Common myeloid progenitor, CD34-positive (primary cell): ENCODE results near the gene VAV3.
"Not testable (repeated sequence)": the region's sequence is repeated elsewhere in the genome, so short reads cannot be mapped to it uniquely, and the experiment has no call there.

Experiments
- CTCF ChIA-PET: fragments of 350-600 bp; sonication (Branson Sonifier 250); formaldehyde crosslinking; loops from one replicate; lab custom pipeline; 2021; ENCODE audit warnings: antibody characterized with exemption; lab: Charles Lee
- POLR2A ChIA-PET: fragments of 350-600 bp; sonication (Branson Sonifier 250); formaldehyde crosslinking; loops from one replicate; lab custom pipeline; 2021; ENCODE audit warnings: antibody characterized with exemption; lab: Charles Lee
- DNase-seq, 3 donors: peaks; one replicate each; pipeline versions ENCODE4 v3.0.0 to v3.0.0-alpha.2; 2013
- H3K27ac ChIP-seq, 2 experiments: 1 replicate in 1 of 2; 2 replicates in 1 of 2; pipeline ENCODE4 v1.7.0; 2013; ENCODE audit warnings: inconsistent platforms in 2 of 2, low read length in 2 of 2, mild to moderate bottlenecking in 2 of 2, low read depth in 1 of 2, moderate library complexity in 1 of 2; ENCODE audit not compliant: severe bottlenecking in 2 of 2, insufficient read depth in 1 of 2, poor library complexity in 1 of 2
- H3K27me3 ChIP-seq, 5 experiments: replicated peaks in 2 of 5; 1 replicate in 3 of 5; 2 replicates in 2 of 5; pipeline versions ENCODE4 v1.6.1 to v1.7.0; 2013; ENCODE audit warnings: low read length in 4 of 5, mild to moderate bottlenecking in 2 of 5, moderate library complexity in 2 of 5, inconsistent platforms in 1 of 5; ENCODE audit not compliant: insufficient read depth in 5 of 5, control insufficient read depth in 4 of 5
- H3K36me3 ChIP-seq, 4 experiments: 1 replicate in 2 of 4; 2 replicates in 2 of 4; pipeline versions ENCODE4 v1.6.1 to v1.7.0; 2013; ENCODE audit warnings: low read length in 3 of 4, control low read depth in 1 of 4, mild to moderate bottlenecking in 1 of 4; ENCODE audit not compliant: control insufficient read depth in 4 of 4, insufficient read depth in 4 of 4
- H3K4me1 ChIP-seq, 4 experiments: 1 replicate in 3 of 4; 2 replicates in 1 of 4; pipeline versions ENCODE4 v1.6.1 to v1.7.1; 2013; ENCODE audit warnings: low read length in 3 of 4, mild to moderate bottlenecking in 3 of 4, control low read depth in 1 of 4, inconsistent platforms in 1 of 4, moderate library complexity in 1 of 4; ENCODE audit not compliant: control insufficient read depth in 4 of 4, insufficient read depth in 4 of 4; ENCODE audit errors: control extremely low read depth in 1 of 4
- H3K4me3 ChIP-seq, 7 experiments: 1 replicate in 4 of 7; 2 replicates in 3 of 7; pipeline versions ENCODE4 v1.5.1 to v1.7.0; 2013; ENCODE audit warnings: mild to moderate bottlenecking in 7 of 7, low read length in 6 of 7, moderate library complexity in 6 of 7, inconsistent platforms in 2 of 7, low read depth in 2 of 7, control low read depth in 1 of 7; ENCODE audit not compliant: insufficient read depth in 4 of 7, control insufficient read depth in 1 of 7; ENCODE audit errors: extremely low read depth in 1 of 7
- H3K9me3 ChIP-seq, 5 experiments: 1 replicate in 4 of 5; 2 replicates in 1 of 5; pipeline versions ENCODE4 v1.6.1 to v1.7.1; 2013; ENCODE audit warnings: low read length in 4 of 5, mild to moderate bottlenecking in 2 of 5, inconsistent platforms in 1 of 5, low read depth in 1 of 5, moderate library complexity in 1 of 5; ENCODE audit not compliant: control insufficient read depth in 4 of 5, insufficient read depth in 2 of 5; ENCODE audit errors: control extremely low read depth in 1 of 5
- WGBS: methylation state at CpG from one replicate; pipeline ENCODE4 v1.1.5; 2013; ENCODE audit not compliant: insufficient coverage; 5-methylcytosine and 5-hydroxymethylcytosine counted together

The VAV3 gene

DNA sequence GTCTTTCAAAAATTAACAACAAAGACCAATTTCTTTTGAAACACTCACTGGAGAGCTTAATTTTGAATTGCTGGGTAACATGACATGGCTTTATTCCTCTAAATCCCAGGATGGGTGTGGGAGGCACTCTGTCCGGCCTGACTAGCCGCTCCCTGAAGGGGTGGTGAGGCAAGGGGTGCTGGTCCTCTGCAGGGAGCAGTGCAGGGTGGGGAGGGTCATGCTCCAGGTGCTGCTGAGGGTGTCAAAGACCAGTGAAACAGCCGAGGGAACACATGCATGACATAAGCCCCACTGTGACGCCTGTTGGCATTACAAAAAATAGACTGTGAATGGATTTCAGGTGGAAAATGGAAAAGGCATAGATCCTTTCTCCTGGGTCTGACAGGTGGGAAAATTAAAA is 223.7 kb downstream of the VAV3 start:
- no peak for DNase-seq
- ChIA-PET POLR2A (no interaction called here), CTCF (no interaction called here)
- H3K27me3 ChIP-seq = no peaks in the 10 kb centered on the region
- H3K9me3 ChIP-seq = no peaks in the 10 kb centered on the region
- peaks cover 29 to 49% (median 34%) of the 10 kb centered on the region in 4 experiments for H3K36me3 ChIP-seq
- H3K27ac ChIP-seq = no peak overlapping the region
- peaks cover 0 to 3% (median 0%) of the 10 kb centered on the region in 4 experiments for H3K4me1 ChIP-seq
- WGBS = 94% methylated on average over 3 of the region's 4 CpGs
- no peak overlapping the region for H3K4me3 ChIP-seq

DNA sequence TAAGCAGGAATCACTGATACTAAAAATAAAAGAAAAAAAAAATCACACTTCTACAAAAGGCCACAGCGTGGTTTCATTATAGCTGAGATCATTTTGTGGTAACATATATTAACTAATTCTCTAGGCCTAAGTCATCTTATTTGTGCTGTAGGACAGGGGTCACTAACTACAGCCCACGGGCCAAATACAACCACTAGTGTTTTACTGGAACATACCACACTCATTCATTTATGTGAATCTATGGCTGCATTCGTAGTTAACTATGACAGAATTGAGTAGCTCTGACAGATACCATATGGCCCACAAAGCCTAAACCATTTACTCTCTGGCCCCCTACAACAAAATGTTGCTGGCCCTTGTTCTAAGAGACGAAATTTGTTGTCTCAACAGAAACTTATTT is 224.4 kb downstream of the VAV3 start:
- no peak overlapping the region for H3K27ac ChIP-seq
- peaks cover 28 to 44% (median 31%) of the 10 kb centered on the region in 4 experiments for H3K36me3 ChIP-seq
- DNase-seq = no peak
- no peaks in the 10 kb centered on the region for H3K27me3 ChIP-seq
- 100% methylated on average over 1 of the region's 4 CpGs for WGBS
- ChIA-PET POLR2A (no interaction called here), CTCF (interaction anchor here (0.6 kb wide), 1 partner anchor 678 kb away, joined by 3 read pairs; no protein-coding TSS in a partner anchor)
- H3K9me3 ChIP-seq = no peaks in the 10 kb centered on the region
- peaks cover 0 to 3% (median 0%) of the 10 kb centered on the region in 4 experiments for H3K4me1 ChIP-seq
- no peak overlapping the region for H3K4me3 ChIP-seq

DNA sequence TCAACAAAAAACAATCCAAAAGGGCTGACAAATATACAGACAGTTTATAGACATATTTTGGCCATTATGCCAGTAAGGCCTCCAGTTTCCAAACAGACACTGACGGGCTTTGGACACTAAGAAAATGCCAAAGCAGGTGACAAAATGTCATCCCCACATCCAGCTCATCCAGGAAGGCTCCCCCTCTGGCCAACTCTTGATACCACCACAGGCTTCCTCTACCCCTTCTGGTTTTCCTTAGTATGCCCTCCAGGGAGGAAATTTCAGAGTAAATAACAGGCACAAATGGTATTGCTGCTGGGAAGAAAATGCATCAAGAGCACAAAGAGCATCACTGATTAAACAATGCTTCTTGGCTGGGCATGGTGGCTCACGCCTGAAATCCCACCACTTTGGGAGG is 225.3 kb downstream of the VAV3 start:
- peaks cover 26 to 37% (median 31%) of the 10 kb centered on the region in 4 experiments for H3K36me3 ChIP-seq
- ChIA-PET POLR2A (no interaction called here), CTCF (interaction anchor here (0.9 kb wide), 1 partner anchor 385 kb away, joined by 3 read pairs; no protein-coding TSS in a partner anchor)
- 93% methylated on average over 2 of the region's 2 CpGs for WGBS
- no peaks in the 10 kb centered on the region for H3K27me3 ChIP-seq
- H3K4me1 ChIP-seq = peaks cover 0 to 3% (median 0%) of the 10 kb centered on the region in 4 experiments
- DNase-seq = no peak
- no peak overlapping the region for H3K27ac ChIP-seq
- no peaks in the 10 kb centered on the region for H3K9me3 ChIP-seq
- H3K4me3 ChIP-seq = no peak overlapping the region

DNA sequence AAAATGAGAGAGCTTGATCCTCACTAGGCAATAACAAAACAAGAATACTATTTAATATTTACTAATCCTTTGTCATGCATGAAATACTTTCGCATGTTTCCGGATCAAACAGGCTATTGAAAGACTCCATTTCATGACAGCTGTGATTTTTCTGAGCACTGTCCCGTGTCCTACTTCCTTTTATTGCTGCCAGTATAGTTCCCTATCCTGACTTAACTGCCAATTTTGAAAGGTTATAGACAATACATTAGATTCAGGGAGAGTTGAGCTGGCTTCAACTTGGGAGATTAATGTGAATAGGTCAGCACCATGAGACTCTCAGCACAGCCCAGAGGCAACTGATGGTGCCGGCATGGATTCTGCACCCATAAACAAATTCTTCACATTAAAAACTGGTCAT is 225.8 kb downstream of the VAV3 start:
- H3K4me3 ChIP-seq = no peak overlapping the region
- WGBS = 84% methylated on average over 3 of the region's 4 CpGs
- ChIA-PET POLR2A (no interaction called here), CTCF (interaction anchor here (0.9 to 1.3 kb wide), 2 partner anchors 11 to 385 kb away, joined by 3 read pairs; no protein-coding TSS in a partner anchor)
- H3K4me1 ChIP-seq = peaks cover 0 to 3% (median 0%) of the 10 kb centered on the region in 4 experiments
- no peak overlapping the region for H3K27ac ChIP-seq
- peaks cover 0 to 1% (median 0%) of the 10 kb centered on the region in 5 experiments for H3K9me3 ChIP-seq
- H3K36me3 ChIP-seq = peaks cover 22 to 35% (median 31%) of the 10 kb centered on the region in 4 experiments
- H3K27me3 ChIP-seq = no peaks in the 10 kb centered on the region
- peak in 2 of 3 donors; percentile 7 to 29 for DNase-seq

DNA sequence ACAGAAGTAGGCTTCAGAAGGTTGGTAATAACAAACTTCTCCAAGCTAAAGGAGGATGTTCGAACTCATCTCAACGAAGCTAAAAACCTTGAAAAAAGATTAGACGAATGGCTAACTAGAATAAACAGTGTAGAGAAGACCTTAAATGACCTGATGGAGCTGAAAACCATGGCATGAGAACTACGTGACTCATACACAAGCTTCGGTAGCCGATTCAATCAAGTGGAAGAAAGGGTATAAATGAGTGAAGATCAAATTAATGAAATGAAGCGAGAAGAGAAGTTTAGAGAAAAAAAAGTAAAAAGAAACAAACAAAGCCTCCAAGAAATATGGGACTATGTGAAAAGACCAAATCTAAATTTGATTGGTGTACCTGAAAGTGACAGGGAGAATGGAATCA is 231.6 kb downstream of the VAV3 start:
- H3K9me3 ChIP-seq, H3K27ac ChIP-seq, POLR2A ChIA-PET, H3K4me1 ChIP-seq, DNase-seq, H3K27me3 ChIP-seq, H3K4me3 ChIP-seq: not testable (repeated sequence)
- H3K36me3 ChIP-seq = peaks cover 3 to 20% (median 11%) of the 10 kb centered on the region in 4 experiments
- 98% methylated on average over 7 of the region's 7 CpGs for WGBS
- CTCF ChIA-PET = interaction anchor here (1.2 kb wide), 1 partner anchor 17 kb away, joined by 3 read pairs; no protein-coding TSS in a partner anchor

DNA sequence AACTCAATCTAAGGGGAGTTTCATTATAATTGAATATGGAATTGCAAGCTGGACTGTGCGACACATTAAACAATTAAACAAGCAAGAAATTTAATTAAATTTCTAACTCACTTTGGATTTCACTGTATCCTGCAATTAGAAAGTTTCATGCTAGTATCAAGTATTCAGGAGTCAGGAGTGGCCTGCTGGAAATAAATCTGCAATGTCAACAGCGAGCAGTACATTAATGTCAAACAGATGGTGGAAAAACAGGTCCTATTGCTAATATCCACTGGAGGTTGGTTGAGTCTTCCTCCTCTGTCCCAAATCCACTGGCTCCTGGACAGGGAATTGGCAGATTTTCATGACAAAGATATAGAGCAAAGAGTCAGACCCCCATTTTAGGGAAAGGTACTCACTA is 237.1 kb downstream of the VAV3 start:
- WGBS = 100% methylated on average over 1 of the region's 2 CpGs
- Histone ChIP-seq H3K27ac (no peak overlapping the region), H3K27me3 (no peaks in the 10 kb centered on the region), H3K4me3 (no peak overlapping the region), H3K9me3 (no peaks in the 10 kb centered on the region), H3K4me1 (no peaks in the 10 kb centered on the region), H3K36me3 (peaks cover 8 to 32% (median 21%) of the 10 kb centered on the region in 4 experiments)
- no peak for DNase-seq
- POLR2A ChIA-PET = interaction anchor here (0.5 kb wide), 1 partner anchor 1235 kb away, joined by 3 read pairs; the partner anchor contains the start of gene CLCC1
- CTCF ChIA-PET = interaction anchor here (0.9 kb wide), 1 partner anchor 11 kb away, joined by 3 read pairs; no protein-coding TSS in a partner anchor

DNA sequence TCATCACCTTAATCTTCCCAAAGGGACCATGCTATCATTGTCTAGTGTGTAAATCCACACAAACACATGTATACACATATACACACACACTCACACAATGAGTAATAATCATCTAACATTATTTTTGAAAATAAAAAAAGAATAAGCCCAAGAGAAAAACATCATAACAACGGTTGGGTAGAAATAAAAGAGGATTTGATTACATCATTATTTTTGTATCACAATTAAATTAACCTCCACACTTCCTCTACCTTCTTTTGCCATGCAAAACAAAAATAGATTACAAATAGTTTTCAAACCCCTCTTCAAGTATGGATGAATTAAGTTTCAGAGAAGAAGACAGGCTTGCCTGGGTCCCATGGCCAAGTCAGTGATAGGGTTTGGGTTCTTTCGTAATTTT is 238.1 kb downstream of the VAV3 start:
- ChIA-PET CTCF (no interaction called here), POLR2A (no interaction called here)
- no peaks in the 10 kb centered on the region for H3K27me3 ChIP-seq
- H3K27ac ChIP-seq = no peak overlapping the region
- no peak overlapping the region for H3K4me3 ChIP-seq
- DNase-seq = no peak
- peaks cover 8 to 36% (median 23%) of the 10 kb centered on the region in 4 experiments for H3K36me3 ChIP-seq
- no CpG with 5 or more reads among the region's 2 CpGs for WGBS
- no peaks in the 10 kb centered on the region for H3K4me1 ChIP-seq
- no peaks in the 10 kb centered on the region for H3K9me3 ChIP-seq
